ENCODE data around the gene DUSP5. TPM values are rescaled to one million over a fixed set of nuclear protein-coding genes. Genes with fewer than 3 reads are reported as not detected.
A peak's percentile ranks its signal among the peaks of the same experiment; 100 is the strongest.

DUSP5 gene
- total and polyA plus RNA-seq, 12 donors = 11.7 to 61.7 (median 17.4) TPM

GRCh38 chr10:110514848-110515247, 17.1 kb downstream of the DUSP5 start:
- H3K4me3 ChIP-seq = no peak overlapping the region
- no peak overlapping the region for H3K27ac ChIP-seq
- no peaks in the 10 kb centered on the region for H3K27me3 ChIP-seq
- DNase-seq = no peak
- 87 to 96% (median 95%) methylated on average over 3 of the region's 3 CpGs for WGBS, 4 donors
- H3K9me3 ChIP-seq (replicated peaks in 1 of 3) = no peaks in the 10 kb centered on the region
- H3K36me3 ChIP-seq (replicated peaks in 1 of 2) = peaks cover 0 to 13% of the 10 kb centered on the region in 2 donors
- intact Hi-C loops (cut with DNase I) = no loop called here
- peaks cover 0 to 6% of the 10 kb centered on the region in 2 donors for H3K4me1 ChIP-seq (replicated peaks in 1 of 2)
- TF ChIP-seq POLR2A (IDR thresholded peaks at IDR 0.05) (no peak), CTCF (IDR thresholded peaks at IDR 0.05) (no peak)

- no peaks in the 10 kb centered on the region for H3K9me3 ChIP-seq (replicated peaks in 1 of 3)
- no peak overlapping the region for H3K27ac ChIP-seq
- no peaks in the 10 kb centered on the region for H3K36me3 ChIP-seq (replicated peaks in 1 of 2)
- H3K4me3 ChIP-seq = no peak overlapping the region
- peak in 1 of 7 donors; percentile 35 for DNase-seq
- H3K27me3 ChIP-seq = no peaks in the 10 kb centered on the region
- intact Hi-C loops (cut with DNase I) = no loop called here
- no peak for TF ChIP-seq CTCF (IDR thresholded peaks at IDR 0.05)
- WGBS, 4 donors = 79 to 92% (median 87%) methylated on average over 2 to 3 of the region's 3 CpGs
- peaks cover 0 to 6% of the 10 kb centered on the region in 2 donors for H3K4me1 ChIP-seq (replicated peaks in 1 of 2)
These were observed 19.2 kb downstream of the DUSP5 start for GRCh38 chr10:110516815-110517492.

GRCh38 chr10:110522365-110522988, 24.8 kb downstream of the DUSP5 start:
- Histone ChIP-seq H3K4me3 (no peak overlapping the region), H3K27ac (no peak overlapping the region), H3K4me1 (replicated peaks in 1 of 2) (no peaks in the 10 kb centered on the region), H3K36me3 (replicated peaks in 1 of 2) (no peaks in the 10 kb centered on the region), H3K9me3 (replicated peaks in 1 of 3) (no peaks in the 10 kb centered on the region), H3K27me3 (no peaks in the 10 kb centered on the region)
- DNase-seq = peak in 1 of 7 donors; percentile 10
- intact Hi-C loops (cut with DNase I) = no loop called here
- TF ChIP-seq CTCF (IDR thresholded peaks at IDR 0.05) (no peak), POLR2A (IDR thresholded peaks at IDR 0.05) (no peak)
- WGBS, 4 donors = 87 to 95% (median 90%) methylated on average over 4 of the region's 4 CpGs

GRCh38 chr10:110523736-110524135, 26.0 kb downstream of the DUSP5 start:
- H3K4me1 ChIP-seq (replicated peaks in 1 of 2) = no peaks in the 10 kb centered on the region
- TF ChIP-seq CTCF (IDR thresholded peaks at IDR 0.05) = no peak
- no peak overlapping the region for H3K27ac ChIP-seq
- intact Hi-C loops (cut with DNase I) = no loop called here
- H3K27me3 ChIP-seq = no peaks in the 10 kb centered on the region
- H3K9me3 ChIP-seq (replicated peaks in 1 of 3) = no peaks in the 10 kb centered on the region
- no peaks in the 10 kb centered on the region for H3K36me3 ChIP-seq (replicated peaks in 1 of 2)
- H3K4me3 ChIP-seq = no peak overlapping the region
- 88 to 99% (median 95%) methylated on average over 3 of the region's 3 CpGs for WGBS, 4 donors
- peak in 1 of 7 donors; percentile 2 for DNase-seq
